Common myeloid progenitor, CD34-positive (primary cell): Measurements from ENCODE around the gene HNF4A.
"Not testable (repeated sequence)": the region's sequence is repeated elsewhere in the genome, so short reads cannot be mapped to it uniquely, and the experiment has no call there.

Experiments
- CTCF ChIA-PET: fragments of 350-600 bp; sonication (Branson Sonifier 250); formaldehyde crosslinking; loops from one replicate; lab custom pipeline; 2021; ENCODE audit warnings: antibody characterized with exemption; lab: Charles Lee
- POLR2A ChIA-PET: fragments of 350-600 bp; sonication (Branson Sonifier 250); formaldehyde crosslinking; loops from one replicate; lab custom pipeline; 2021; ENCODE audit warnings: antibody characterized with exemption; lab: Charles Lee
- DNase-seq, 3 donors: peaks; one replicate each; pipeline versions ENCODE4 v3.0.0 to v3.0.0-alpha.2; 2013
- H3K27ac ChIP-seq, 2 experiments: 1 replicate in 1 of 2; 2 replicates in 1 of 2; pipeline ENCODE4 v1.7.0; 2013; ENCODE audit warnings: inconsistent platforms in 2 of 2, low read length in 2 of 2, mild to moderate bottlenecking in 2 of 2, low read depth in 1 of 2, moderate library complexity in 1 of 2; ENCODE audit not compliant: severe bottlenecking in 2 of 2, insufficient read depth in 1 of 2, poor library complexity in 1 of 2
- H3K27me3 ChIP-seq, 5 experiments: replicated peaks in 2 of 5; 1 replicate in 3 of 5; 2 replicates in 2 of 5; pipeline versions ENCODE4 v1.6.1 to v1.7.0; 2013; ENCODE audit warnings: low read length in 4 of 5, mild to moderate bottlenecking in 2 of 5, moderate library complexity in 2 of 5, inconsistent platforms in 1 of 5; ENCODE audit not compliant: insufficient read depth in 5 of 5, control insufficient read depth in 4 of 5
- H3K36me3 ChIP-seq, 4 experiments: 1 replicate in 2 of 4; 2 replicates in 2 of 4; pipeline versions ENCODE4 v1.6.1 to v1.7.0; 2013; ENCODE audit warnings: low read length in 3 of 4, control low read depth in 1 of 4, mild to moderate bottlenecking in 1 of 4; ENCODE audit not compliant: control insufficient read depth in 4 of 4, insufficient read depth in 4 of 4
- H3K4me1 ChIP-seq, 4 experiments: 1 replicate in 3 of 4; 2 replicates in 1 of 4; pipeline versions ENCODE4 v1.6.1 to v1.7.1; 2013; ENCODE audit warnings: low read length in 3 of 4, mild to moderate bottlenecking in 3 of 4, control low read depth in 1 of 4, inconsistent platforms in 1 of 4, moderate library complexity in 1 of 4; ENCODE audit not compliant: control insufficient read depth in 4 of 4, insufficient read depth in 4 of 4; ENCODE audit errors: control extremely low read depth in 1 of 4
- H3K4me3 ChIP-seq, 7 experiments: 1 replicate in 4 of 7; 2 replicates in 3 of 7; pipeline versions ENCODE4 v1.5.1 to v1.7.0; 2013; ENCODE audit warnings: mild to moderate bottlenecking in 7 of 7, low read length in 6 of 7, moderate library complexity in 6 of 7, inconsistent platforms in 2 of 7, low read depth in 2 of 7, control low read depth in 1 of 7; ENCODE audit not compliant: insufficient read depth in 4 of 7, control insufficient read depth in 1 of 7; ENCODE audit errors: extremely low read depth in 1 of 7
- H3K9me3 ChIP-seq, 5 experiments: 1 replicate in 4 of 5; 2 replicates in 1 of 5; pipeline versions ENCODE4 v1.6.1 to v1.7.1; 2013; ENCODE audit warnings: low read length in 4 of 5, mild to moderate bottlenecking in 2 of 5, inconsistent platforms in 1 of 5, low read depth in 1 of 5, moderate library complexity in 1 of 5; ENCODE audit not compliant: control insufficient read depth in 4 of 5, insufficient read depth in 2 of 5; ENCODE audit errors: control extremely low read depth in 1 of 5
- WGBS: methylation state at CpG from one replicate; pipeline ENCODE4 v1.1.5; 2013; ENCODE audit not compliant: insufficient coverage; 5-methylcytosine and 5-hydroxymethylcytosine counted together

Gene HNF4A

GRCh38 chr20:44468044-44468782 is 112.7 kb downstream of the HNF4A start:
- Histone ChIP-seq H3K36me3 (no peaks in the 10 kb centered on the region), H3K27ac (no peak overlapping the region)
- CTCF ChIA-PET, result interaction anchor here (1.8 kb wide), 1 partner anchor 85 kb away, joined by 9 read pairs; no protein-coding TSS in a partner anchor

GRCh38 chr20:44470327-44470726 is 114.8 kb downstream of the HNF4A start:
- Histone ChIP-seq H3K4me1 (peaks cover 2 to 4% (median 3%) of the 10 kb centered on the region in 4 experiments), H3K27me3 (peaks cover 0 to 3% (median 0%) of the 10 kb centered on the region in 5 experiments), H3K4me3 (no peak overlapping the region), H3K9me3 (no peaks in the 10 kb centered on the region), H3K27ac (no peak overlapping the region), H3K36me3 (no peaks in the 10 kb centered on the region)
- CTCF ChIA-PET, result interaction anchor here (1.3 to 1.4 kb wide), 2 partner anchors 10 to 253 kb away, joined by 3 to 6 read pairs; no protein-coding TSS in a partner anchor
- DNase-seq, result no peak
- POLR2A ChIA-PET, result no interaction called here
- 98% methylated on average over 4 of the region's 5 CpGs for WGBS

More at GRCh38 chr20:44468044-44468782, 112.7 kb downstream of the HNF4A start:
- Histone ChIP-seq H3K4me1 (no peaks in the 10 kb centered on the region), H3K4me3 (no peak overlapping the region), H3K9me3 (no peaks in the 10 kb centered on the region), H3K27me3 (peaks cover 0 to 4% (median 0%) of the 10 kb centered on the region in 5 experiments)
- WGBS, result 97% methylated on average over 5 of the region's 8 CpGs
- POLR2A ChIA-PET, result no interaction called here
- DNase-seq, result no peak

- ChIA-PET CTCF (interaction anchor here (0.8 to 1.4 kb wide), 4 partner anchors 87 to 258 kb away, joined by 4 to 5 read pairs (median 4); partner anchors contain the start of gene FITM2), POLR2A (interaction anchor here (0.6 kb wide), 2 partner anchors 10 to 181 kb away, joined by 3 read pairs; no protein-coding TSS in a partner anchor)
- no peak for DNase-seq
- Histone ChIP-seq H3K27me3 (no peaks in the 10 kb centered on the region), H3K4me1 (peaks cover 4 to 14% (median 13%) of the 10 kb centered on the region in 4 experiments), H3K4me3 (no peak overlapping the region), H3K9me3 (no peaks in the 10 kb centered on the region), H3K36me3 (no peaks in the 10 kb centered on the region), H3K27ac (no peak overlapping the region)
- WGBS, result 100% methylated on average over 1 of the region's 2 CpGs
Observed at GRCh38 chr20:44471481-44471882, 116.0 kb downstream of the HNF4A start.

GRCh38 chr20:44472283-44472682 is 116.8 kb downstream of the HNF4A start:
- H3K9me3 ChIP-seq, DNase-seq, H3K27me3 ChIP-seq, POLR2A ChIA-PET, H3K4me3 ChIP-seq, H3K27ac ChIP-seq, H3K36me3 ChIP-seq: not testable (repeated sequence)
- 91% methylated on average over 7 of the region's 9 CpGs for WGBS
- CTCF ChIA-PET, result interaction anchor here (0.9 to 1.4 kb wide), 4 partner anchors 11 to 255 kb away, joined by 4 to 9 read pairs (median 4); partner anchors contain the start of gene FITM2
- peaks cover 9 to 18% (median 16%) of the 10 kb centered on the region in 4 experiments for H3K4me1 ChIP-seq

GRCh38 chr20:44475372-44475693 is 119.8 kb downstream of the HNF4A start:
- no peaks in the 10 kb centered on the region for H3K9me3 ChIP-seq
- H3K27ac ChIP-seq, result peak overlapping the region in 1 of 2 experiments; percentile 88
- CTCF ChIA-PET, result no interaction called here
- whole genome bisulfite sequencing, result 31% methylated on average over 2 of the region's 2 CpGs
- H3K4me3 ChIP-seq, result peak overlapping the region; percentile 70 to 90 (median 86)
- H3K36me3 ChIP-seq, result peaks cover 0 to 7% (median 7%) of the 10 kb centered on the region in 4 experiments
- H3K27me3 ChIP-seq, result no peaks in the 10 kb centered on the region
- H3K4me1 ChIP-seq, result peaks cover 9 to 18% (median 16%) of the 10 kb centered on the region in 4 experiments
- POLR2A ChIA-PET, result interaction anchor here (0.7 to 1.5 kb wide), 3 partner anchors 39 to 265 kb away, joined by 3 to 4 read pairs (median 3); partner anchors contain the start of gene OSER1
- no peak for DNase-seq

- H3K4me3 ChIP-seq, result peak within 1 kb of the TSS; percentile 70 to 90 (median 86)
- H3K9me3 ChIP-seq, result no peaks in the 10 kb centered on the region
- 2% methylated on average over 53 of the region's 55 CpGs for WGBS
- DNase-seq, result peak; percentile 84 to 89 (median 88)
- peaks cover under 1 to 13% (median 12%) of the 10 kb centered on the region in 4 experiments for H3K36me3 ChIP-seq
- H3K4me1 ChIP-seq, result peaks cover 9 to 18% (median 16%) of the 10 kb centered on the region in 4 experiments
- ChIA-PET POLR2A (interaction anchor here (0.7 to 1.5 kb wide), 3 partner anchors 38 to 266 kb away, joined by 3 to 4 read pairs (median 3); partner anchors contain the start of gene OSER1), CTCF (interaction anchor here (0.6 to 2.4 kb wide), 3 partner anchors 16 to 134 kb away, joined by 3 to 9 read pairs (median 3); no protein-coding TSS in a partner anchor)
- peak within 1 kb of the TSS; percentile 66 to 88 for H3K27ac ChIP-seq
- H3K27me3 ChIP-seq, result no peaks in the 10 kb centered on the region
Observed at GRCh38 chr20:44475694-44476560, 120.4 kb downstream of the HNF4A start, which contains the start of gene TTPAL. TSS of gene TTPAL (plus strand) at chr20:44475874. CDS start at chr20:44480000, 4,126 bp downstream.
